B cell (primary cell): Measurements from ENCODE around the gene CCDC191. TPM values are rescaled to one million over a fixed set of nuclear protein-coding genes. Genes with fewer than 3 reads are reported as not detected.

ENCODE experiments used
- ATAC-seq: fragments of 200-7000 bp; cut with Tn5 transposase; one replicate; pipeline ENCODE4 v1.10.0; 2021; ENCODE audit warnings: low read depth, mild to moderate bottlenecking, moderate number of reproducible peaks, moderate library complexity
- CTCF ChIA-PET: fragments of 350-600 bp; sonication (Branson Sonifier 250); formaldehyde crosslinking; loops from one replicate; lab custom pipeline; 2021; ENCODE audit warnings: antibody characterized with exemption, inconsistent platforms; lab: Charles Lee
- POLR2A ChIA-PET: fragments of 350-600 bp; sonication (Branson Sonifier 250); formaldehyde crosslinking; loops from one replicate; lab custom pipeline; 2021; ENCODE audit warnings: antibody characterized with exemption; lab: Charles Lee
- DNase-seq: peaks from one replicate; pipeline ENCODE4 v3.0.0; 2013
- H2AFZ ChIP-seq: 2 replicates; pipeline ENCODE4 v1.6.1; 2012; ENCODE audit warnings: mild to moderate bottlenecking, low read depth, low read length; ENCODE audit not compliant: insufficient read depth, poor library complexity, severe bottlenecking
- H3K27ac ChIP-seq, 2 donors: 1 replicate in 1 of 2; 2 replicates in 1 of 2; pipeline ENCODE4 v1.5.1; 2012 to 2013; ENCODE audit warnings: low read length in 2 of 2, mild to moderate bottlenecking in 2 of 2, moderate library complexity in 1 of 2
- H3K27me3 ChIP-seq, 4 experiments: fragments of 200-600 bp in 1 of 4; sonication (generic) in 1 of 4; replicated peaks in 1 of 4; 1 replicate in 2 of 4; 2 replicates in 2 of 4; pipeline versions ENCODE4 v1.6.1 to v1.7.0; 2013 to 2016; ENCODE audit warnings: low read length in 3 of 4, mild to moderate bottlenecking in 2 of 4, mixed read lengths in 1 of 4, moderate library complexity in 1 of 4; ENCODE audit not compliant: insufficient read depth in 4 of 4, control insufficient read depth in 3 of 4; ENCODE audit errors: control extremely low read depth in 1 of 4
- H3K36me3 ChIP-seq, 2 experiments: replicated peaks in 1 of 2; 1 replicate in 1 of 2; 2 replicates in 1 of 2; pipeline versions ENCODE4 v1.6.1 to v1.7.1; 2013; ENCODE audit warnings: low read length in 1 of 2; ENCODE audit not compliant: insufficient read depth in 2 of 2, control insufficient read depth in 1 of 2; ENCODE audit errors: control extremely low read depth in 1 of 2, extremely low read depth in 1 of 2
- H3K4me1 ChIP-seq, 2 donors: fragments of 200-600 bp in 1 of 2; sonication (generic) in 1 of 2; 1 replicate in 1 of 2; 2 replicates in 1 of 2; pipeline versions ENCODE4 v1.5.1 to v1.6.1; 2013 to 2017; ENCODE audit warnings: low read length in 2 of 2; ENCODE audit not compliant: control insufficient read depth in 2 of 2, insufficient read depth in 2 of 2
- H3K4me2 ChIP-seq: replicated peaks from 2 replicates; pipeline ENCODE3; 2012; ENCODE audit warnings: mild to moderate bottlenecking, low read depth, low read length; ENCODE audit not compliant: poor library complexity, severe bottlenecking
- H3K4me3 ChIP-seq, 5 experiments: fragments of 200-600 bp in 1 of 5; sonication (generic) in 1 of 5; 1 replicate in 3 of 5; 2 replicates in 2 of 5; pipeline versions ENCODE4 v1.5.1 to v1.7.0; 2011 to 2016; ENCODE audit warnings: low read length in 4 of 5, mild to moderate bottlenecking in 4 of 5, low read depth in 2 of 5, control low read depth in 1 of 5, moderate library complexity in 1 of 5; ENCODE audit not compliant: insufficient read depth in 1 of 5; ENCODE audit errors: control extremely low read depth in 1 of 5, extremely low read depth in 1 of 5
- H3K79me2 ChIP-seq: fragments of 200-600 bp; sonication (generic); one replicate; pipeline ENCODE4 v1.6.0; 2016; ENCODE audit warnings: low read length; ENCODE audit not compliant: control insufficient read depth, insufficient read depth
- H3K9ac ChIP-seq: fragments of 200-600 bp; sonication (generic); 2 replicates; pipeline ENCODE4 v1.6.1; 2017; ENCODE audit warnings: mild to moderate bottlenecking, low read length, moderate library complexity
- H3K9me3 ChIP-seq, 3 donors: one replicate each; pipeline versions ENCODE4 v1.6.1 to v1.7.1; 2013; ENCODE audit warnings: low read length in 2 of 3; ENCODE audit not compliant: control insufficient read depth in 2 of 3, insufficient read depth in 1 of 3; ENCODE audit errors: control extremely low read depth in 1 of 3
- H4K20me1 ChIP-seq: 2 replicates; pipeline ENCODE4 v1.6.0; 2012; ENCODE audit warnings: mild to moderate bottlenecking, low read length; ENCODE audit not compliant: insufficient read depth, control insufficient read depth, poor library complexity, severe bottlenecking
- H3K27ac Mint-ChIP-seq: one replicate; pipeline ENCODE4 v1.8.0; 2021; ENCODE audit warnings: mixed read lengths
- H3K27me3 Mint-ChIP-seq: one replicate; pipeline ENCODE4 v1.8.0; 2021; ENCODE audit warnings: mixed read lengths
- H3K4me1 Mint-ChIP-seq: one replicate; pipeline ENCODE4 v1.8.0; 2021; ENCODE audit warnings: mixed read lengths
- H3K4me3 Mint-ChIP-seq: one replicate; pipeline ENCODE4 v1.8.0; 2021; ENCODE audit warnings: mixed read lengths
- H3K9me3 Mint-ChIP-seq: one replicate; pipeline ENCODE4 v1.8.0; 2022; ENCODE audit warnings: mixed read lengths; ENCODE audit not compliant: insufficient read depth
- EZH2 ChIP-seq: IDR thresholded peaks from 2 replicates; pipeline ENCODE4 v1.6.1; 2012; ENCODE audit warnings: borderline replicate concordance, low read depth, mild to moderate bottlenecking, moderate library complexity, low read length; ENCODE audit not compliant: insufficient read depth, poor library complexity, severe bottlenecking
- WGBS: methylation state at CpG from one replicate; pipeline ENCODE4 v1.1.5; 2013; ENCODE audit warnings: missing lambda C conversion rate; ENCODE audit not compliant: insufficient coverage; 5-methylcytosine and 5-hydroxymethylcytosine counted together
- intact Hi-C: fragments of 100-400 bp; cut with micrococcal nuclease; formaldehyde crosslinking; loops from one replicate; pipeline ENCODE4 v1.10.0; 2022
- polyA plus RNA-seq: library from polyadenylated mRNA; depleted of rRNA; stranded (reverse); fragments of >200 nt; gene quantifications from 2 replicates; pipeline ENCODE4 v1.2.3, GENCODE V29; 2012
- total RNA-seq, 2 donors: library from RNA; stranded (reverse); fragments of 120-200 nt in 1 of 2; gene quantifications; 1 replicate in 1 of 2; 2 replicates in 1 of 2; pipeline versions ENCODE4 v1.2.3 to v1.2.4, GENCODE V29; 2013 to 2022
- TF ChIP-seq, protein P1 (sequence below): fragments of 200-600 bp; IDR thresholded peaks from one replicate; pipeline ENCODE4 v1.8.0; 2022; ENCODE audit warnings: antibody characterized with exemption, mild to moderate bottlenecking

Gene CCDC191
- total and polyA plus RNA-seq, 2 donors (not counting 1 experiment from before 2014, with no cell fraction given), result 26.7 to 47.9 TPM

- H3K79me2 ChIP-seq, result no peaks in the 10 kb centered on the region
- TF ChIP-seq, protein P1, sequence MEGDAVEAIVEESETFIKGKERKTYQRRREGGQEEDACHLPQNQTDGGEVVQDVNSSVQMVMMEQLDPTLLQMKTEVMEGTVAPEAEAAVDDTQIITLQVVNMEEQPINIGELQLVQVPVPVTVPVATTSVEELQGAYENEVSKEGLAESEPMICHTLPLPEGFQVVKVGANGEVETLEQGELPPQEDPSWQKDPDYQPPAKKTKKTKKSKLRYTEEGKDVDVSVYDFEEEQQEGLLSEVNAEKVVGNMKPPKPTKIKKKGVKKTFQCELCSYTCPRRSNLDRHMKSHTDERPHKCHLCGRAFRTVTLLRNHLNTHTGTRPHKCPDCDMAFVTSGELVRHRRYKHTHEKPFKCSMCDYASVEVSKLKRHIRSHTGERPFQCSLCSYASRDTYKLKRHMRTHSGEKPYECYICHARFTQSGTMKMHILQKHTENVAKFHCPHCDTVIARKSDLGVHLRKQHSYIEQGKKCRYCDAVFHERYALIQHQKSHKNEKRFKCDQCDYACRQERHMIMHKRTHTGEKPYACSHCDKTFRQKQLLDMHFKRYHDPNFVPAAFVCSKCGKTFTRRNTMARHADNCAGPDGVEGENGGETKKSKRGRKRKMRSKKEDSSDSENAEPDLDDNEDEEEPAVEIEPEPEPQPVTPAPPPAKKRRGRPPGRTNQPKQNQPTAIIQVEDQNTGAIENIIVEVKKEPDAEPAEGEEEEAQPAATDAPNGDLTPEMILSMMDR, result no peak
- no peak for TF ChIP-seq EZH2
- no peaks in the 10 kb centered on the region for H3K9me3 Mint-ChIP-seq
- peaks cover 7 to 16% of the 10 kb centered on the region in 2 experiments for H3K36me3 ChIP-seq
- H3K27me3 ChIP-seq, result no peaks in the 10 kb centered on the region
- H3K4me2 ChIP-seq, result no peak overlapping the region
- H4K20me1 ChIP-seq, result no peaks in the 10 kb centered on the region
- H3K4me1 Mint-ChIP-seq, result peaks cover 58% of the 10 kb centered on the region
- H3K4me3 ChIP-seq, result no peak overlapping the region
- DNase-seq (no peak), ATAC-seq (no peak)
- CTCF ChIA-PET, result interaction anchor here (0.7 to 1.4 kb wide), 3 partner anchors 22 to 73 kb away, joined by 3 to 6 read pairs (median 3); partner anchors contain the start of genes CCDC191 and QTRT2
- H3K27me3 Mint-ChIP-seq, result no peaks in the 10 kb centered on the region
- H2AFZ ChIP-seq, result no peak overlapping the region
- no CpG with 5 or more reads among the region's 3 CpGs for WGBS
- no peak overlapping the region for H3K4me3 Mint-ChIP-seq
- no peak overlapping the region for H3K27ac ChIP-seq
- no peaks in the 10 kb centered on the region for H3K9me3 ChIP-seq
- peak overlapping the region; percentile 16 for H3K27ac Mint-ChIP-seq
- H3K4me1 ChIP-seq, result peaks cover 39 to 43% of the 10 kb centered on the region in 2 donors
- H3K9ac ChIP-seq, result no peak overlapping the region
- intact Hi-C loops, result no loop called here
- POLR2A ChIA-PET, result interaction anchor here (2.9 kb wide), 1 partner anchor 22 kb away, joined by 7 read pairs; no protein-coding TSS in a partner anchor
These were observed 72.8 kb downstream of the CCDC191 start for GRCh38 chr3:113983544-113983943.

DNA sequence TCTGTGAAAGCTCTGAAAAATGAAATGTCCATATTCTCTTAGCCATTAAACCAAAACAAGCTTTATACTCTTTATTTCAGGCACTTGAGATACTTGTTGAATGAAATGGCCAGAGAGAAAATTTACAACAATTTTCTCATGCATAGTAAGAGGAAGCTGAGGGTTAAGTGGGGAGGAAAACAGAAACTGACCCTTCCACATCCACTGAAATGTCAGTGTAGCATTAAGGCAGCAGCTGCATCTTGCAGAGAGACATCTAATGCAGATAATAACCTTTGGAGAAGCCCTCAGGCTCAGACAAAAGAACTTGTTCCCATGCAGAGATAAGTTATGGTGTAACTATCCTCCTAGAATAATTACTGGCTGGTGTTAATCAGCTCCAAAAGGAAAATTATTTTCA is 74.5 kb downstream of the CCDC191 start:
- H3K4me2 ChIP-seq, result peak overlapping the region; percentile 4
- ATAC-seq (no peak), DNase-seq (peak; percentile 16)
- peak overlapping the region; percentile 64 for H3K27ac Mint-ChIP-seq
- H3K9me3 Mint-ChIP-seq, result no peaks in the 10 kb centered on the region
- TF ChIP-seq, protein P1, result no peak
- no peak for TF ChIP-seq EZH2
- H4K20me1 ChIP-seq, result no peaks in the 10 kb centered on the region
- intact Hi-C loops, result no loop called here
- H3K4me3 ChIP-seq, result no peak overlapping the region
- no peaks in the 10 kb centered on the region for H3K79me2 ChIP-seq
- H3K9ac ChIP-seq, result no peak overlapping the region
- CTCF ChIA-PET, result interaction anchor here (1.1 to 2.8 kb wide), 4 partner anchors 14 to 404 kb away, joined by 3 to 10 read pairs (median 4); no protein-coding TSS in a partner anchor
- H3K4me1 Mint-ChIP-seq, result peaks cover 63% of the 10 kb centered on the region
- H3K4me3 Mint-ChIP-seq, result peak overlapping the region; percentile 35
- peaks cover 8 to 25% of the 10 kb centered on the region in 2 experiments for H3K36me3 ChIP-seq
- H3K27me3 ChIP-seq, result no peaks in the 10 kb centered on the region
- H2AFZ ChIP-seq, result no peak overlapping the region
- H3K27me3 Mint-ChIP-seq, result no peaks in the 10 kb centered on the region
- POLR2A ChIA-PET, result interaction anchor here (1.8 to 2.9 kb wide), 2 partner anchors 24 to 29 kb away, joined by 7 read pairs; no protein-coding TSS in a partner anchor
- no peak overlapping the region for H3K27ac ChIP-seq
- no peaks in the 10 kb centered on the region for H3K9me3 ChIP-seq
- peaks cover 39 to 42% of the 10 kb centered on the region in 2 donors for H3K4me1 ChIP-seq
